ENCODE data around the gene GOLM1. TPM values are rescaled to one million over a fixed set of nuclear protein-coding genes. Genes with fewer than 3 reads are reported as not detected.

GOLM1 gene
- total RNA-seq, 1 donor from 2014 or later: 33.9 TPM

DNA sequence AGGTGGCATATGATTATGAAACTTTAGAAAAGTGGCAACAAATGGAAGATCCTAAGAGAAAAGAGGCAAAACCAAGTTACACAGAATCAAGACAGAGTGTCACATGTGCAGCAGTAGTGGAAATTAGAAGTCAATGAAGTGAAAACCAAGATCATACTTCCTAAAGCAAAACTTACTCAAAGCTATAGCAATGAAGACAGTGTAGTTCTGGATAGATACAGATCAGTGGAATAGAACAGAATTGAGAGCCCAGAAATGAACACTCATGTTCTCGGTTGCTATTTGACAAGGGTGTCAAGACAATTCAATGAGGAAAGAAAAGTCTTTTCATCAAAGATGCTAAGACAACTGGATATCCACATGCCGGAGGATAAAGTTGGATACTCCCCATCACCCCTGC is 114.9 kb downstream of the GOLM1 start:
- DNase-seq (ENCODE audit: low read depth in 2 of 2): no peak

DNA sequence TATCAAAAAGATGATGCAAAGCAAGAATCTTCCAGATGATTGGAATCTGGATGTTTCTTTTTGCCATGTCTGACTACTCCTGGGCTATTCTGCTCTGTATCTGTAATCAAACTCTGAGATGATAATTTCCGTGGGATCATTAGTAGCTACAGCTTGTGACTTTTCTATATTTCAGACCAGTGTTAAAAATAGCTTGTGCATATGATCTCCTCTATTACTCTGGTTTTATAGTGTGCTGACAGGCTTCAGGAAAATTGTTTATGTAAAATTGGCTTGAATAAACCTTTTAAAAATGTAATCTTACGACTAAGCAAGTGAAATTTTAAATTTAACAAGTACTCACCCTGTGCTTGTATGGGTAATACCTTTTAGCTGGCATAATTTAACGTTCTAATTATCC is 118.0 kb downstream of the GOLM1 start:
- DNase-seq (ENCODE audit: low read depth in 2 of 2): no peak

- DNase-seq (ENCODE audit: low read depth in 2 of 2): no peak
These were observed 120.9 kb downstream of the GOLM1 start for GRCh38 chr9:85978496-85978895.

Other genes with a start within 250 kb of the GOLM1 start
- gene NAA35, start 158.4 kb downstream of the GOLM1 start, total RNA-seq: 15.6 and 16.2 TPM in 2 replicates
- gene C9orf153, start 160.1 kb upstream of the GOLM1 start, total RNA-seq: 0.38 TPM in 1 of 2 replicates, not detected in the other
- gene ISCA1, start 183.0 kb upstream of the GOLM1 start, total RNA-seq: 21.4 and 30.5 TPM in 2 replicates